PC-9 (cell line): ENCODE data around the gene APLNR. TPM values are rescaled to one million over a fixed set of nuclear protein-coding genes. Genes with fewer than 3 reads are reported as not detected.

Experiments used
- BruUV-seq: library from RNA; stranded (reverse); fragments of 400-500 nt; replicated peaks from 2 replicates; lab custom pipeline; 2021; lab: Mats Ljungman, UMichigan
- CTCF ChIA-PET: fragments of 300-600 bp; sonication (Branson Sonifier 250); formaldehyde crosslinking; loops from one replicate; lab custom pipeline; 2022; ENCODE audit warnings: antibody characterized with exemption; lab: Charles Lee
- POLR2A ChIA-PET: fragments of 300-600 bp; sonication (Branson Sonifier 250); formaldehyde crosslinking; loops from one replicate; lab custom pipeline; 2022; ENCODE audit warnings: antibody characterized with exemption; ENCODE audit not compliant: unreplicated experiment; lab: Charles Lee
- DNase-seq, 2 experiments: peaks; one replicate each; pipeline versions ENCODE4 v3.0.0 to v3.0.0-alpha.2; 2015 to 2022; ENCODE audit warnings: mixed read lengths in 1 of 2
- H2AFZ ChIP-seq: fragments of 200-600 bp; sonication (generic); 2 replicates; pipeline ENCODE4 v1.8.1; 2017; ENCODE audit warnings: antibody characterized with exemption
- H3F3A ChIP-seq: fragments of 200-600 bp; sonication (generic); 2 replicates; pipeline ENCODE4 v1.8.1; 2017; ENCODE audit warnings: antibody characterized with exemption, mild to moderate bottlenecking, low read depth; ENCODE audit not compliant: insufficient read depth
- H3K27ac ChIP-seq: fragments of 200-600 bp; sonication (generic); 2 replicates; pipeline ENCODE4 v1.6.1; 2016; ENCODE audit warnings: mixed run types
- H3K27me3 ChIP-seq: fragments of 200-600 bp; sonication (generic); 2 replicates; pipeline ENCODE4 v1.6.1; 2016; ENCODE audit warnings: low read depth, mixed run types; ENCODE audit not compliant: insufficient read depth
- H3K36me3 ChIP-seq: fragments of 200-600 bp; sonication (generic); 2 replicates; pipeline ENCODE4 v1.6.1; 2016; ENCODE audit warnings: low read depth, mixed run types
- H3K4me1 ChIP-seq: fragments of 200-600 bp; sonication (generic); replicated peaks from 2 replicates; pipeline ENCODE4 v1.6.1; 2016; ENCODE audit warnings: mixed run types; ENCODE audit not compliant: insufficient read depth
- H3K4me2 ChIP-seq: fragments of 200-600 bp; sonication (generic); 2 replicates; pipeline ENCODE4 v1.6.1; 2017; ENCODE audit warnings: mixed run types
- H3K4me3 ChIP-seq: fragments of 200-600 bp; sonication (generic); 2 replicates; pipeline ENCODE4 v1.6.1; 2016; ENCODE audit warnings: mixed run types
- H3K79me2 ChIP-seq: fragments of 200-600 bp; sonication (generic); 2 replicates; pipeline ENCODE4 v1.6.1; 2017; ENCODE audit warnings: low read depth, mixed run types
- H3K9me2 ChIP-seq: fragments of 200-600 bp; sonication (generic); 2 replicates; pipeline ENCODE4 v1.8.1; 2017; ENCODE audit warnings: mild to moderate bottlenecking; ENCODE audit not compliant: insufficient read depth
- H3K9me3 ChIP-seq: fragments of 200-600 bp; sonication (generic); 2 replicates; pipeline ENCODE4 v1.8.1; 2016; ENCODE audit warnings: low read depth; ENCODE audit not compliant: insufficient read depth
- H4K20me1 ChIP-seq: fragments of 200-600 bp; sonication (generic); 2 replicates; pipeline ENCODE4 v1.8.1; 2017; ENCODE audit not compliant: insufficient read depth
- CTCF ChIP-seq: fragments of 200-600 bp; sonication (generic); conservative IDR thresholded peaks from 2 replicates; pipeline ENCODE4 v1.6.1; 2017; ENCODE audit warnings: mixed run types, antibody characterized with exemption, mild to moderate bottlenecking, moderate library complexity
- EZH2 ChIP-seq: fragments of 200-600 bp; sonication (generic); IDR thresholded peaks from 2 replicates; pipeline ENCODE4 v1.8.0; 2017; ENCODE audit warnings: antibody characterized with exemption, low read depth
- intact Hi-C: fragments of 100-400 bp; cut with micrococcal nuclease; formaldehyde crosslinking; loops from one replicate; pipeline ENCODE4 v1.10.0; 2022; ENCODE audit not compliant: unreplicated experiment
- total RNA-seq: library from RNA; stranded (reverse); gene quantifications from 2 replicates; pipeline ENCODE4 v1.2.3, GENCODE V29; 2021

The APLNR gene
- total RNA-seq, 1 experiment from 2014 or later: not detected

GRCh38 chr11:57214098-57214417, 23.0 kb downstream of the APLNR start:
- no TSS peak for BruUV-seq
- no peak overlapping the region for H3K4me2 ChIP-seq
- no peaks in the 10 kb centered on the region for H3K9me3 ChIP-seq
- H4K20me1 ChIP-seq: no peaks in the 10 kb centered on the region
- CTCF ChIA-PET: no interaction called here
- H3K36me3 ChIP-seq: no peaks in the 10 kb centered on the region
- no peak overlapping the region for H3K27ac ChIP-seq
- H2AFZ ChIP-seq: no peak overlapping the region
- no peaks in the 10 kb centered on the region for H3K9me2 ChIP-seq
- TF ChIP-seq CTCF: no peak
- no peak for TF ChIP-seq EZH2
- intact Hi-C loops: no loop called here
- no peaks in the 10 kb centered on the region for H3K27me3 ChIP-seq
- H3K79me2 ChIP-seq: no peaks in the 10 kb centered on the region
- no peak for DNase-seq
- H3F3A ChIP-seq: no peaks in the 10 kb centered on the region
- H3K4me1 ChIP-seq: no peaks in the 10 kb centered on the region
- H3K4me3 ChIP-seq: no peak overlapping the region
- POLR2A ChIA-PET: no interaction called here

- no peaks in the 10 kb centered on the region for H3F3A ChIP-seq
- no peaks in the 10 kb centered on the region for H4K20me1 ChIP-seq
- no peak overlapping the region for H3K27ac ChIP-seq
- no peaks in the 10 kb centered on the region for H3K4me1 ChIP-seq
- intact Hi-C loops: no loop called here
- ChIA-PET POLR2A (no interaction called here), CTCF (no interaction called here)
- TF ChIP-seq CTCF (no peak), EZH2 (no peak)
- DNase-seq: no peak
- H2AFZ ChIP-seq: no peak overlapping the region
- H3K27me3 ChIP-seq: no peaks in the 10 kb centered on the region
- no peaks in the 10 kb centered on the region for H3K9me2 ChIP-seq
- no TSS peak for BruUV-seq
- H3K9me3 ChIP-seq: no peaks in the 10 kb centered on the region
- no peak overlapping the region for H3K4me2 ChIP-seq
- H3K36me3 ChIP-seq: no peaks in the 10 kb centered on the region
- H3K4me3 ChIP-seq: no peak overlapping the region
- no peaks in the 10 kb centered on the region for H3K79me2 ChIP-seq
Measured at GRCh38 chr11:57213342-57214097, 23.5 kb downstream of the APLNR start.

- intact Hi-C loops: no loop called here
- POLR2A ChIA-PET: interaction anchor here (0.7 kb wide), 1 partner anchor 79 kb away, joined by 9 read pairs; no protein-coding TSS in a partner anchor
- Histone ChIP-seq H3K79me2 (no peaks in the 10 kb centered on the region), H3K9me2 (no peaks in the 10 kb centered on the region), H2AFZ (no peak overlapping the region), H3K36me3 (no peaks in the 10 kb centered on the region), H3K27me3 (0 out of 2 replicates have a peak, but pooled peaks cover 2% of the 10 kb centered on the region), H3K4me1 (no peaks in the 10 kb centered on the region), H4K20me1 (no peaks in the 10 kb centered on the region), H3K4me2 (no peak overlapping the region), H3F3A (no peaks in the 10 kb centered on the region), H3K4me3 (no peak overlapping the region), H3K27ac (no peak overlapping the region), H3K9me3 (no peaks in the 10 kb centered on the region)
- DNase-seq: no peak
- CTCF ChIA-PET: no interaction called here
- TF ChIP-seq EZH2 (no peak), CTCF (no peak)
- no TSS peak for BruUV-seq
Measured at GRCh38 chr11:57210781-57211180, 26.3 kb downstream of the APLNR start.
